Measurements from ENCODE around the gene SLC39A9.

DNA sequence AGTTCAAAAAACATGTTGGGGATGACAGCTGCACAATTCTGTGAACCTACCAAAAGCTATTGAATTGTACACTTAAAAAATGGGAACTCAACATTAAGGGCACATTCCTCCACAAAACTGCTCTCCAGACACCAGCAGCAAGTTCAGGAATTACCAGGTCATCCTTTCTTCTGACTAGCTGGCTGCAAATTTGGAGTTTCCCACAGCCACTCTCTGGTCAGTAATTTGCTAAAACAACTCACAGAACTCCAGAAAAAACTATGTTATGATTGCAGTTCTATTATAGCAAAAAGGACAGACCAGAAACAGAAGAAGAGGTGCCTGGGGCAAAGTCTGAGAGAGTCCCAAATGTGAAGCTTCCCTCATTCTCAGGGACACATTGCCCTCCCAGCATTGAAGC is 65.9 kb downstream of the SLC39A9 start:
- TF ChIP-seq CTBP1 (IDR thresholded peaks at IDR 0.05; ENCODE audit: borderline replicate concordance) (no peak), FOXM1 (IDR thresholded peaks at IDR 0.05; ENCODE audit: borderline replicate concordance) (no peak), FOXK2 (IDR thresholded peaks at IDR 0.05) (no peak), SUZ12 (IDR thresholded peaks at IDR 0.05) (no peak)
